Kidney epithelial cell (primary cell): ENCODE results near the gene ARHGAP27. TPM values are rescaled to one million over a fixed set of nuclear protein-coding genes. Genes with fewer than 3 reads are reported as not detected.
"Not testable (repeated sequence)": the region's sequence is repeated elsewhere in the genome, so short reads cannot be mapped to it uniquely, and the experiment has no call there.

Experiments used
- DNase-seq: peaks from one replicate; pipeline ENCODE4 v3.0.0-alpha.2; 2010; ENCODE audit warnings: low read depth
- H3K27me3 ChIP-seq: 2 replicates; pipeline ENCODE4 v1.6.0; 2011; ENCODE audit warnings: low read length; ENCODE audit not compliant: control insufficient read depth, insufficient read depth
- H3K36me3 ChIP-seq: 2 replicates; pipeline ENCODE4 v1.5.1; 2011; ENCODE audit warnings: low read length; ENCODE audit not compliant: control insufficient read depth, insufficient read depth
- H3K4me3 ChIP-seq: 2 replicates; pipeline ENCODE4 v1.5.1; 2011; ENCODE audit warnings: low read depth, mild to moderate bottlenecking, control low read depth, low read length
- total RNA-seq: library from RNA; depleted of rRNA; stranded (reverse); fragments of >200 nt; gene quantifications from 2 replicates; pipeline ENCODE4 v1.2.3, GENCODE V29; 2015
- TF ChIP-seq, protein P1 (sequence below): IDR thresholded peaks from 2 replicates; pipeline ENCODE4 v1.5.1; 2011; ENCODE audit warnings: mild to moderate bottlenecking, moderate library complexity, low read length, control low read depth, inconsistent platforms; ENCODE audit not compliant: insufficient read depth, poor library complexity, severe bottlenecking

Gene ARHGAP27
- total RNA-seq, 1 donor from 2014 or later = 36.4 TPM

DNA sequence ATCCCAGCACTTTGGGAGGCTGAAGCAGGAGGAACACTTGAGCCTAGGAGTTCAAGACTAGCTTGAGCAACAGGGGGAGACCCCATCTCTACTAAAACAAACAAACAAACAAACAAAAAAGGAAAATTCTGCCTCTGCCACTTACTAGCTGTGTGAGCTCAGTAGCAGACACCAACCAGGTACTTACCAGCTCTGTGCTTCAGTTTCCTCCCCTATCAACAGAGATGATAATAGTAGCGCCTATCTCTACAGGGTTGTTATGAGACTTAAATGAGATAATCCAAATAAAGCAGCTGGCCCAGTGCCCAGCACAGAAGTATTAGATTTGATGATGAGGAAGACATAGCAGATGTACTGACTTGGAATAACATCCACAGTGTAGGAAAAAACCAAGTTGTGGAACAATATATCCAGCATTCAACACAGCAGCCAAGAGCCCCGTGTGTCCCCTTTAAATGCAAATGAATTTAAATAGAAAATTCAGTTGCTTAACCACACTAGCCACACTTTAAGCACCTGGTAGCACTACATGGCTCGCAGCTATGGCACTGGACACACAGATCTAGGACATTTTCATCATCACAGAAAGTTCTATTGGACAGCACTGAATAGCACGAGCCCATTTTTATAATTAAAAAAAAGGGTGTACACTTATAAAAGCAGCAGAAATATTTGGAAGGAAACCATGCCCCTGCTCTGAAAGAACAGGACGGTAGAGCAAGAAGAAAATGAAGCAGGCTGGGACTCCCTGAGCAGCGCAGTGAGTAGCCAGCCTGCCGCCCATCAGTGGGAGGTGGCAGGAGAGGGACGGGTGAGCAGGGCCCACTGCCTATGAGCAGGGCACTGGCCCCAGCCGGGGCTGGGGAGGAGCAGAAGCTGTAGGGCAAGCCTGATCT, 19.9 kb upstream of the ARHGAP27 start:
- H3K4me3 ChIP-seq, H3K27me3 ChIP-seq, DNase-seq, H3K36me3 ChIP-seq: not testable (repeated sequence)

DNA sequence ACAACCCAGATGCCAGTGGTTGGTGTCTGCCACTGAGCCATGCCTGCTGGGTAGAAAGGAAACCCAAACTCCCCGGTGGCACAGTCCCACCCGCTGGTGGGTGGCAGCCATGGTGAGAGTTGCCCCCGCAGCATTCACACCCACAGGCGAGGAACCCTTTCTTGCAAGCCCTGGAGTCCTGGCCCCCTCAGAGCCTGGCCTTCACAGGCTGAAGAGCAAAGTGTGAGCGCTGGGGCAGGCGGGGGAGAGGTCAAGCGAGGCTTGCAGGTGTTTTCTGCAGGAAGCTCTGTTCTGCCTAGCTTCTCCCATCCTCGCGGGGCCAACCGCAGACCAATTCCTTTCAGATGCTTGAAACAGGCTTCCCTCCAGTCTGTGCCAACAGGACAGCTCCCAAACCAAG, 19.0 kb upstream of the ARHGAP27 start:
- H3K27me3 ChIP-seq, DNase-seq, H3K36me3 ChIP-seq, H3K4me3 ChIP-seq: not testable (repeated sequence)

- H3K4me3 ChIP-seq = no peak overlapping the region
- DNase-seq = no peak
- no peaks in the 10 kb centered on the region for H3K27me3 ChIP-seq
- TF ChIP-seq, protein P1, sequence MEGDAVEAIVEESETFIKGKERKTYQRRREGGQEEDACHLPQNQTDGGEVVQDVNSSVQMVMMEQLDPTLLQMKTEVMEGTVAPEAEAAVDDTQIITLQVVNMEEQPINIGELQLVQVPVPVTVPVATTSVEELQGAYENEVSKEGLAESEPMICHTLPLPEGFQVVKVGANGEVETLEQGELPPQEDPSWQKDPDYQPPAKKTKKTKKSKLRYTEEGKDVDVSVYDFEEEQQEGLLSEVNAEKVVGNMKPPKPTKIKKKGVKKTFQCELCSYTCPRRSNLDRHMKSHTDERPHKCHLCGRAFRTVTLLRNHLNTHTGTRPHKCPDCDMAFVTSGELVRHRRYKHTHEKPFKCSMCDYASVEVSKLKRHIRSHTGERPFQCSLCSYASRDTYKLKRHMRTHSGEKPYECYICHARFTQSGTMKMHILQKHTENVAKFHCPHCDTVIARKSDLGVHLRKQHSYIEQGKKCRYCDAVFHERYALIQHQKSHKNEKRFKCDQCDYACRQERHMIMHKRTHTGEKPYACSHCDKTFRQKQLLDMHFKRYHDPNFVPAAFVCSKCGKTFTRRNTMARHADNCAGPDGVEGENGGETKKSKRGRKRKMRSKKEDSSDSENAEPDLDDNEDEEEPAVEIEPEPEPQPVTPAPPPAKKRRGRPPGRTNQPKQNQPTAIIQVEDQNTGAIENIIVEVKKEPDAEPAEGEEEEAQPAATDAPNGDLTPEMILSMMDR = peak; percentile 5
- no peaks in the 10 kb centered on the region for H3K36me3 ChIP-seq
Measured at GRCh38 chr17:45451131-45451530, 18.5 kb upstream of the ARHGAP27 start.

DNA sequence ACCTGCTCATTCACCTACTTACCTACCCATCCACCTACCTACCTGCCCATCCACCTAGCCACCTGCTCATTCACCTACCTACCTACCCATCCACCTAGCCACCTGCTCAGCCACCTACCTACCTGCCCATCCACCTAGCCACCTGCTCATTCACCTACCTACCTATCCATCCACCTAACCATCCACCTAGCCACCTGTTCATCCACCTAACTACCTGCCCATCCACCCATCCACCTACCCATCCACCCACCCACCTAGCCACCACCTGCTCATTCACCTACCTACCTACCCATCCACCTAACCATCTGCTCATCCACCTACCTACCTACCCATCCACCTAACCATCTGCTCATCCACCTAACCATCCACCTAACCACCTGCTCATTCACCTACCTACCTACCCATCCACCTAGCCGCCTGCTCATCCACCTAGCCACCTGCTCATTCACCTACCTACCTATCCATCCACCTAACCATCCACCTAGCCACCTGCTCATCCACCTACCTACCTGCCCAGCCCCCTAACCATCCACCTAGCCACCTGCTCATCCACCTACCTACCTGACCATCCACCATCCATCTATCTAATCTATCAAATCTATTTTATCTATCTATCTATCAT, 17.1 kb upstream of the ARHGAP27 start:
- DNase-seq, H3K27me3 ChIP-seq, H3K4me3 ChIP-seq, H3K36me3 ChIP-seq: not testable (repeated sequence)

- not testable (repeated sequence) for DNase-seq, H3K27me3 ChIP-seq, H3K36me3 ChIP-seq, H3K4me3 ChIP-seq
Measured at GRCh38 chr17:45449260-45449659, 16.6 kb upstream of the ARHGAP27 start.

DNA sequence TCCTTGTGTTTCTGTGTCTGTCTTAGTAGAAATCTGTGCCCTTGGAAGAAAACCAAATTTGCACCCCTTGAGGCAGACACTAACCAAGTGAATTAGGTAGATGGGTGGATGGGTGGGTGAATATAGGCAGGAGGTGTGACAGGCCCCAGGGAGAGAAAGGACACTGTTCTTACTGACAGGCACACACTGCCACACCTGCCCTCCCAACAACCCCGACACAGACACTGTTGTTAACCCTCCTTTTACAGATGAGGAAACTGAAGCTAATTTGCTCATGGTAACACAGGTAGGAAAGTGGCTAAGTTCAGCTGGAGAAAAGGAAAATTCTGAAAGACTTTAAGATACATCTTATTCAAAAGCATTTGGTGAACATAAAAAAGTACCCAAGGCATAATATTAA, 15.8 kb upstream of the ARHGAP27 start:
- not testable (repeated sequence) for H3K27me3 ChIP-seq, H3K4me3 ChIP-seq, DNase-seq, H3K36me3 ChIP-seq

DNA sequence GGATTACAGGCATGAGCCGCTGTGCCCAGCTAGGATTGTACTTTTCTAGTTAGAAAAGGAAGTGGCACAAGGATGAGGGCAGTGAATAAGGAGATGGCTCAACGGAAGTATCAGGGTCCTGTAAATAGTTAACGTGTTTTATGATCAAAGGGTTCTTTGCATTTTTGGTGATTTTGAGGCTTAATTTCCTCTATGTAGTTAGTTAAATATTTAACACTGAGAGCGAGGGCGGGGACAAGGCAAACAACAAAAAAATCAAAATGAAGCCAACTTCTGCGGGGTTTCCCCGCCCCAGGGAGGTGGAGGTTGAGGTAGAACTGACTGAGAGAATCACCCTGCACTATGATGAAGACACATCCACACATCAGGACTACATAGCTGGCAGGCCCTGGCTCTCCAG, 15.4 kb upstream of the ARHGAP27 start:
- not testable (repeated sequence) for H3K27me3 ChIP-seq, DNase-seq, H3K36me3 ChIP-seq, H3K4me3 ChIP-seq

DNA sequence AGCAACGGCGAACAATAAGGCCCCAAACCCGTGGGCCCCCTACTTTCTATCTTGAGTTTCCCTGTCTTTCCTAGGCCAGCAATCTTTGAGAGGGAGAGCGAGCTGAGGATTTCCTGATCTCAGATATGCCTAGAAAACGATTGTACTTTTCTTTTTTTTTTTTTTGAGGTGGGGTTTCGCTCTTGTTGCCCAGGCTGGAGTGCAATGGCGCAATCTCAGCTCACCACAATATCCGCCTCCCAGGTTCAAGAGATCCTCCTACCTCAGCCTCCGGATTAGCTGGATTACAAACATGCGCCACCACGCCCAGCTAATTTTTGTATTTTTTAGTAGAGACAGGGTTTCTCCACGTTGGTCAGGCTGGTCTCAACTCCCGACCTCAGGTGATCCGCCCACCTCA, 15.0 kb upstream of the ARHGAP27 start:
- DNase-seq, H3K4me3 ChIP-seq, H3K27me3 ChIP-seq, H3K36me3 ChIP-seq: not testable (repeated sequence)

GRCh38 chr17:45446872-45447625, 14.4 kb upstream of the ARHGAP27 start:
- not testable (repeated sequence) for DNase-seq, H3K27me3 ChIP-seq, H3K4me3 ChIP-seq, H3K36me3 ChIP-seq

GRCh38 chr17:45445901-45446743, 13.5 kb upstream of the ARHGAP27 start:
- not testable (repeated sequence) for H3K27me3 ChIP-seq, H3K4me3 ChIP-seq, H3K36me3 ChIP-seq
- DNase-seq = peak; percentile 65

GRCh38 chr17:45444856-45445820, 12.5 kb upstream of the ARHGAP27 start:
- not testable (repeated sequence) for H3K27me3 ChIP-seq, DNase-seq, H3K36me3 ChIP-seq, H3K4me3 ChIP-seq

DNA sequence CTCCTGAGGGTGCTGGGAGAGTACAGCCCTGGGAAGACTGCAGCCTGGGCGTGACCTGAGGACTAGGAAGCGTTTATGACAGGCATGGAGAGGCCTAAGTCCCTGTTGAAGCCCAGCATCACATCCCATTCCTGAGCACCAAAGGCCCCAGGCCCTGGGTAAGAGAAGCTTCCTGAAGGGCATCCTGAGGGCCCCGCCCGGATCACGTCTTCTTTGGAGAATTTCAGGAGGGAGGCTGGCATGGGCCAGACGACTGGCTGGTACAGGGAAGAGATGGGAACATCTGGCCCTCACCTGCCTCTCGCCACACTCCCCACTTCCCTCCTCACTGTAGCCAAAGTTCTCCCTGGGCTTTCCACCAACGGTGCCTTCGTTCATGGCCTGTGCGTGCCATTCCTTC, 11.6 kb upstream of the ARHGAP27 start:
- not testable (repeated sequence) for H3K4me3 ChIP-seq, DNase-seq, H3K36me3 ChIP-seq, H3K27me3 ChIP-seq
